CD14-positive monocyte (primary cell): ENCODE measurements around the gene DNAH14. TPM values are rescaled to one million over a fixed set of nuclear protein-coding genes. Genes with fewer than 3 reads are reported as not detected.
"Not testable (repeated sequence)": the region's sequence is repeated elsewhere in the genome, so short reads cannot be mapped to it uniquely, and the experiment has no call there.

Experiments
- DNase-seq, 3 donors: peaks; one replicate each; pipeline ENCODE4 v3.0.0-alpha.2; 2011 to 2022
- H2AFZ ChIP-seq: 2 replicates; pipeline ENCODE4 v1.6.0; 2012; ENCODE audit warnings: mild to moderate bottlenecking, low read depth, low read length, inconsistent platforms; ENCODE audit not compliant: insufficient read depth, poor library complexity, severe bottlenecking
- H3K27ac ChIP-seq, 2 donors: 1 replicate in 1 of 2; 2 replicates in 1 of 2; pipeline ENCODE4 v1.5.1; 2012 to 2013; ENCODE audit warnings: low read length in 2 of 2, control low read depth in 1 of 2, inconsistent platforms in 1 of 2, low read depth in 1 of 2, mild to moderate bottlenecking in 1 of 2
- H3K27me3 ChIP-seq, 2 donors: one replicate each; pipeline versions ENCODE4 v1.6.0 to v1.6.1; 2011 to 2013; ENCODE audit warnings: low read length in 2 of 2; ENCODE audit not compliant: control insufficient read depth in 2 of 2, insufficient read depth in 2 of 2
- H3K36me3 ChIP-seq, 2 donors: replicated peaks in 1 of 2; 1 replicate in 1 of 2; 2 replicates in 1 of 2; pipeline versions ENCODE4 v1.5.1 to v1.6.1; 2012 to 2013; ENCODE audit warnings: low read length in 2 of 2, control low read depth in 1 of 2, inconsistent platforms in 1 of 2, mild to moderate bottlenecking in 1 of 2; ENCODE audit not compliant: insufficient read depth in 2 of 2, control insufficient read depth in 1 of 2
- H3K4me1 ChIP-seq, 2 donors: 1 replicate in 1 of 2; 2 replicates in 1 of 2; pipeline versions ENCODE4 v1.5.1 to v1.6.1; 2012 to 2013; ENCODE audit warnings: low read length in 2 of 2, control low read depth in 1 of 2, inconsistent platforms in 1 of 2, mild to moderate bottlenecking in 1 of 2, moderate library complexity in 1 of 2; ENCODE audit not compliant: insufficient read depth in 2 of 2, control insufficient read depth in 1 of 2
- H3K4me2 ChIP-seq: replicated peaks from 2 replicates; pipeline ENCODE3; 2012; ENCODE audit warnings: low read length, moderate library complexity, mild to moderate bottlenecking; ENCODE audit not compliant: poor library complexity, severe bottlenecking; ENCODE audit errors: extremely low read depth
- H3K4me3 ChIP-seq, 3 experiments: fragments of 200-600 bp in 1 of 3; sonication (generic) in 1 of 3; replicated peaks in 1 of 3; 1 replicate in 2 of 3; 2 replicates in 1 of 3; pipeline ENCODE4 v1.5.1; 2011 to 2013; ENCODE audit warnings: low read length in 3 of 3, mild to moderate bottlenecking in 3 of 3, control low read depth in 2 of 3, low read depth in 2 of 3, inconsistent platforms in 1 of 3, moderate library complexity in 1 of 3
- H3K79me2 ChIP-seq: 2 replicates; pipeline ENCODE4 v1.6.0; 2012; ENCODE audit warnings: mild to moderate bottlenecking, control low read depth, inconsistent platforms, low read length, moderate library complexity; ENCODE audit not compliant: insufficient read depth
- H3K9ac ChIP-seq: 2 replicates; pipeline ENCODE4 v1.6.0; 2017; ENCODE audit warnings: low read length, mild to moderate bottlenecking; ENCODE audit not compliant: insufficient read depth, poor library complexity, severe bottlenecking
- H3K9me3 ChIP-seq, 2 donors: replicated peaks in 1 of 2; 1 replicate in 1 of 2; 2 replicates in 1 of 2; pipeline versions ENCODE4 v1.5.1 to v1.6.1; 2012 to 2013; ENCODE audit warnings: low read length in 2 of 2, control low read depth in 1 of 2; ENCODE audit not compliant: control insufficient read depth in 1 of 2, insufficient read depth in 1 of 2
- H4K20me1 ChIP-seq: 2 replicates; pipeline ENCODE4 v1.6.0; 2012; ENCODE audit warnings: mild to moderate bottlenecking, low read length, control low read depth, moderate library complexity; ENCODE audit not compliant: insufficient read depth
- H3K27ac Mint-ChIP-seq, 7 donors: one replicate each; pipeline ENCODE4 v1.8.0; 2020; ENCODE audit warnings: mild to moderate bottlenecking in 7 of 7, mixed read lengths in 7 of 7, moderate library complexity in 6 of 7, inconsistent platforms in 2 of 7
- H3K27me3 Mint-ChIP-seq, 3 donors: one replicate each; pipeline ENCODE4 v1.8.0; 2021 to 2022; ENCODE audit warnings: low read depth in 3 of 3, mild to moderate bottlenecking in 3 of 3, mixed read lengths in 3 of 3, moderate library complexity in 3 of 3, inconsistent platforms in 1 of 3
- H3K36me3 Mint-ChIP-seq, 2 donors: one replicate each; pipeline ENCODE4 v1.8.0; 2020; ENCODE audit warnings: mixed read lengths in 2 of 2, inconsistent platforms in 1 of 2, mild to moderate bottlenecking in 1 of 2
- H3K4me1 Mint-ChIP-seq: one replicate; pipeline ENCODE4 v1.8.0; 2020; ENCODE audit warnings: mild to moderate bottlenecking, mixed read lengths
- H3K4me3 Mint-ChIP-seq, 2 donors: one replicate each; pipeline ENCODE4 v1.8.0; 2020; ENCODE audit warnings: mild to moderate bottlenecking in 2 of 2, mixed read lengths in 2 of 2, moderate library complexity in 1 of 2
- H3K9me3 Mint-ChIP-seq, 7 donors: one replicate each; pipeline ENCODE4 v1.8.0; 2020 to 2022; ENCODE audit warnings: mixed read lengths in 7 of 7, mild to moderate bottlenecking in 6 of 7, moderate library complexity in 6 of 7, inconsistent platforms in 2 of 7
- WGBS: methylation state at CpG from one replicate; pipeline ENCODE4 v1.1.5; 2013; ENCODE audit warnings: missing lambda C conversion rate; ENCODE audit not compliant: insufficient coverage; 5-methylcytosine and 5-hydroxymethylcytosine counted together
- intact Hi-C, 2 donors: fragments of 100-400 bp; cut with micrococcal nuclease; formaldehyde crosslinking; loops; one replicate each; pipeline versions ENCODE4 v1.15.0 to v1.15.1; 2023
- polyA plus RNA-seq, 3 donors: library from polyadenylated mRNA; depleted of rRNA in 1 of 3; unstranded in 2 of 3; stranded (reverse) in 1 of 3; fragments of 300-500 nt in 2 of 3; fragments of >200 nt in 1 of 3; fragmentation: Illumina TruSeq in 2 of 3; gene quantifications; 1 replicate in 2 of 3; 2 replicates in 1 of 3; pipeline ENCODE4 v1.2.3, GENCODE V29; 2012 to 2021
- TF ChIP-seq, protein P1 (sequence below): fragments of 200-600 bp; IDR thresholded peaks from one replicate; pipeline ENCODE4 v1.8.0; 2022; ENCODE audit warnings: antibody characterized with exemption, mild to moderate bottlenecking

The DNAH14 gene
- polyA plus RNA-seq, 3 donors = 0.83 TPM; not detected in 2

DNA sequence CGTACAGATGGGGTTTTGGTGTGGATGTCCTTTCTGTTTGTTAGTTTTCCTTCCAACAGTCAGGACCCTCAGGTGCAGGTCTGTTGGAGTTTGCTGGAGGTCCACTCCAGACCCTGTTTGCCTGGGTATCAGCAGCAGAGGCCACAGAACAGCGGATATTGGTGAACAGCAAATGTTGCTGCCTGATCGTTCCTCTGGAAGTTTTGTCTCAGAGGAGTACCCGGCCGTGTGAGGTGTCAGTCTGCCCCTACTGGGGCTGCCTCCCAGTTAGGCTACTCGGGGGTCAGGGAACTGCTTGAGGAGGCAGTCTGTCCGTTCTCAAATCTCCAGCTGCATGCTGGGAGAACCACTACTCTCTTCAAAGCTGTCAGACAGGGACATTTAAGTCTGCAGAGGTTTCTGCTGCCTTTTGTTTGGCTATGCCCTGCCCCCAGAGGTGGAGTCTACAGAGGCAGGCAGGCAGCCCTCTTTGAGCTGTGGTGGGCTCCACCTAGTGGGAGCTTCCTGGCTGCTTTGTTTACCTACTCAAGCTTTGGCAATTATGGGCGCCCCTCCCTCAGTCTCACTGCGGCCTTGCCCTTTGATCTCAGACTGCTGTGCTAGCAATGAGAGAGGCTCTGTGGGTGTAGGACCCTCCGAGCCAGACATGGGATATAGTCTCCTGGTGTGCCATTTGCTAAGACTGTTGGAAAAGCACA is 16.3 kb downstream of the DNAH14 start:
- H3K36me3 Mint-ChIP-seq, H3K79me2 ChIP-seq, H3K4me3 Mint-ChIP-seq, H2AFZ ChIP-seq, DNase-seq, H3K27me3 Mint-ChIP-seq, intact Hi-C loops, H3K4me1 Mint-ChIP-seq, H3K36me3 ChIP-seq, H4K20me1 ChIP-seq, H3K27ac ChIP-seq, H3K27me3 ChIP-seq, H3K4me2 ChIP-seq, H3K4me3 ChIP-seq, H3K4me1 ChIP-seq, H3K27ac Mint-ChIP-seq, H3K9ac ChIP-seq: not testable (repeated sequence)
- peaks cover 16 to 33% (median 24%) of the 10 kb centered on the region in 7 donors for H3K9me3 Mint-ChIP-seq
- 86% methylated on average over 7 of the region's 10 CpGs for WGBS
- H3K9me3 ChIP-seq = peaks cover 6 to 12% of the 10 kb centered on the region in 2 donors

- H2AFZ ChIP-seq, DNase-seq, H3K4me1 Mint-ChIP-seq, H3K27ac ChIP-seq, H4K20me1 ChIP-seq, H3K27ac Mint-ChIP-seq, intact Hi-C loops, H3K4me3 Mint-ChIP-seq, H3K36me3 Mint-ChIP-seq, H3K9ac ChIP-seq, H3K27me3 Mint-ChIP-seq, H3K36me3 ChIP-seq, H3K27me3 ChIP-seq, H3K4me1 ChIP-seq, H3K4me2 ChIP-seq, H3K79me2 ChIP-seq, H3K4me3 ChIP-seq: not testable (repeated sequence)
- peaks cover 16 to 34% (median 24%) of the 10 kb centered on the region in 7 donors for H3K9me3 Mint-ChIP-seq
- WGBS = 100% methylated on average over 4 of the region's 6 CpGs
- H3K9me3 ChIP-seq = peaks cover 6 to 12% of the 10 kb centered on the region in 2 donors
These were observed 16.8 kb downstream of the DNAH14 start for GRCh38 chr1:224946349-224946691.

GRCh38 chr1:224957696-224958095 is 28.2 kb downstream of the DNAH14 start:
- H3K27me3 Mint-ChIP-seq = no peaks in the 10 kb centered on the region
- H3K36me3 Mint-ChIP-seq = no peaks in the 10 kb centered on the region
- peaks cover 0 to 3% (median 0%) of the 10 kb centered on the region in 7 donors for H3K9me3 Mint-ChIP-seq
- H3K4me3 Mint-ChIP-seq = no peak overlapping the region
- no peaks in the 10 kb centered on the region for H3K27me3 ChIP-seq
- no peak overlapping the region for H2AFZ ChIP-seq
- no peak overlapping the region for H3K4me3 ChIP-seq
- no peak overlapping the region for H3K27ac Mint-ChIP-seq
- no peak for DNase-seq
- no peak overlapping the region for H3K9ac ChIP-seq
- no peak overlapping the region for H3K27ac ChIP-seq
- H3K4me1 Mint-ChIP-seq = no peaks in the 10 kb centered on the region
- no peaks in the 10 kb centered on the region for H3K9me3 ChIP-seq
- WGBS = 58% methylated on average over 2 of the region's 3 CpGs
- no peaks in the 10 kb centered on the region for H3K36me3 ChIP-seq
- TF ChIP-seq, protein P1, sequence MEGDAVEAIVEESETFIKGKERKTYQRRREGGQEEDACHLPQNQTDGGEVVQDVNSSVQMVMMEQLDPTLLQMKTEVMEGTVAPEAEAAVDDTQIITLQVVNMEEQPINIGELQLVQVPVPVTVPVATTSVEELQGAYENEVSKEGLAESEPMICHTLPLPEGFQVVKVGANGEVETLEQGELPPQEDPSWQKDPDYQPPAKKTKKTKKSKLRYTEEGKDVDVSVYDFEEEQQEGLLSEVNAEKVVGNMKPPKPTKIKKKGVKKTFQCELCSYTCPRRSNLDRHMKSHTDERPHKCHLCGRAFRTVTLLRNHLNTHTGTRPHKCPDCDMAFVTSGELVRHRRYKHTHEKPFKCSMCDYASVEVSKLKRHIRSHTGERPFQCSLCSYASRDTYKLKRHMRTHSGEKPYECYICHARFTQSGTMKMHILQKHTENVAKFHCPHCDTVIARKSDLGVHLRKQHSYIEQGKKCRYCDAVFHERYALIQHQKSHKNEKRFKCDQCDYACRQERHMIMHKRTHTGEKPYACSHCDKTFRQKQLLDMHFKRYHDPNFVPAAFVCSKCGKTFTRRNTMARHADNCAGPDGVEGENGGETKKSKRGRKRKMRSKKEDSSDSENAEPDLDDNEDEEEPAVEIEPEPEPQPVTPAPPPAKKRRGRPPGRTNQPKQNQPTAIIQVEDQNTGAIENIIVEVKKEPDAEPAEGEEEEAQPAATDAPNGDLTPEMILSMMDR = no peak
- no peak overlapping the region for H3K4me2 ChIP-seq
- intact Hi-C loops = no loop called here
- no peaks in the 10 kb centered on the region for H3K4me1 ChIP-seq
- no peaks in the 10 kb centered on the region for H3K79me2 ChIP-seq
- H4K20me1 ChIP-seq = no peaks in the 10 kb centered on the region
